Trophoblast cell (in vitro differentiated cells and primary cell): ENCODE measurements around the gene TECRL.

Source experiments
- DNase-seq, 2 donors: peaks; one replicate each; pipeline ENCODE4 v3.0.0-alpha.2; 2016
- H2AFZ ChIP-seq: 2 replicates; pipeline ENCODE4 v1.6.1; 2013; ENCODE audit warnings: low read length, moderate library complexity, mild to moderate bottlenecking; ENCODE audit not compliant: insufficient read depth, poor library complexity
- H2AK5ac ChIP-seq: 2 replicates; pipeline ENCODE4 v1.6.1; 2013; ENCODE audit warnings: mild to moderate bottlenecking, low read length
- H2BK120ac ChIP-seq: 2 replicates; pipeline ENCODE4 v1.6.1; 2013; ENCODE audit warnings: low read length, mild to moderate bottlenecking, moderate library complexity; ENCODE audit not compliant: insufficient read depth, poor library complexity
- H2BK12ac ChIP-seq: 2 replicates; pipeline ENCODE4 v1.6.1; 2013; ENCODE audit warnings: mild to moderate bottlenecking, low read length, moderate library complexity
- H2BK5ac ChIP-seq: 2 replicates; pipeline ENCODE4 v1.6.1; 2013; ENCODE audit warnings: low read length, low read depth, moderate library complexity, mild to moderate bottlenecking; ENCODE audit not compliant: poor library complexity
- H3K14ac ChIP-seq: 2 replicates; pipeline ENCODE4 v1.6.1; 2013; ENCODE audit warnings: mild to moderate bottlenecking, low read length
- H3K18ac ChIP-seq: 2 replicates; pipeline ENCODE4 v1.6.1; 2013; ENCODE audit warnings: mild to moderate bottlenecking, low read length
- H3K23ac ChIP-seq: 2 replicates; pipeline ENCODE4 v1.6.1; 2013; ENCODE audit warnings: low read length
- H3K27ac ChIP-seq: 2 replicates; pipeline ENCODE4 v1.5.1; 2013; ENCODE audit warnings: low read depth, mild to moderate bottlenecking, inconsistent platforms, low read length, moderate library complexity
- H3K27me3 ChIP-seq: 2 replicates; pipeline ENCODE4 v1.6.1; 2013; ENCODE audit warnings: inconsistent platforms, mild to moderate bottlenecking, low read length, moderate library complexity; ENCODE audit not compliant: insufficient read depth
- H3K36me3 ChIP-seq, 2 experiments: 1 replicate in 1 of 2; 2 replicates in 1 of 2; pipeline ENCODE4 v1.6.1; 2013; ENCODE audit warnings: low read length in 2 of 2, mild to moderate bottlenecking in 2 of 2, moderate library complexity in 1 of 2; ENCODE audit not compliant: insufficient read depth in 2 of 2, control insufficient read depth in 1 of 2
- H3K4ac ChIP-seq: 2 replicates; pipeline ENCODE4 v1.6.1; 2013; ENCODE audit warnings: low read depth, mild to moderate bottlenecking, low read length, moderate library complexity
- H3K4me1 ChIP-seq, 2 experiments: 1 replicate in 1 of 2; 2 replicates in 1 of 2; pipeline ENCODE4 v1.6.1; 2013; ENCODE audit warnings: low read length in 2 of 2, mild to moderate bottlenecking in 2 of 2, moderate library complexity in 1 of 2; ENCODE audit not compliant: insufficient read depth in 2 of 2, control insufficient read depth in 1 of 2
- H3K4me2 ChIP-seq: 2 replicates; pipeline ENCODE4 v1.6.1; 2013; ENCODE audit warnings: inconsistent platforms, mild to moderate bottlenecking, low read length, moderate library complexity
- H3K4me3 ChIP-seq: 2 replicates; pipeline ENCODE4 v1.5.1; 2013; ENCODE audit warnings: mild to moderate bottlenecking, low read depth, low read length, inconsistent platforms
- H3K79me1 ChIP-seq: one replicate; pipeline ENCODE4 v1.6.1; 2013; ENCODE audit warnings: low read length
- H3K79me2 ChIP-seq: 2 replicates; pipeline ENCODE4 v1.6.1; 2013; ENCODE audit warnings: low read length, mild to moderate bottlenecking; ENCODE audit not compliant: control insufficient read depth, insufficient read depth, poor library complexity
- H3K9ac ChIP-seq: 2 replicates; pipeline ENCODE4 v1.6.1; 2013; ENCODE audit warnings: mild to moderate bottlenecking, low read length
- H3K9me3 ChIP-seq: 2 replicates; pipeline ENCODE4 v1.6.1; 2013; ENCODE audit warnings: low read depth, mild to moderate bottlenecking, control low read depth, inconsistent platforms, low read length; ENCODE audit not compliant: insufficient read depth
- H4K12ac ChIP-seq: 2 replicates; pipeline ENCODE4 v1.6.1; 2013; ENCODE audit warnings: low read depth, mild to moderate bottlenecking, low read length, moderate library complexity
- H4K8ac ChIP-seq: 2 replicates; pipeline ENCODE4 v1.6.1; 2013; ENCODE audit warnings: low read depth, mild to moderate bottlenecking, low read length, moderate library complexity
- H4K91ac ChIP-seq: one replicate; pipeline ENCODE4 v1.6.1; 2013; ENCODE audit warnings: low read depth, mild to moderate bottlenecking, low read length, moderate library complexity
- WGBS: extraction: QIAGEN DNeasy Blood & Tissue Kit; methylation state at CpG from one replicate; pipeline ENCODE4 v1.1.7; 2013; ENCODE audit warnings: missing lambda C conversion rate; ENCODE audit not compliant: insufficient read length, insufficient coverage; ENCODE audit errors: extremely low coverage; 5-methylcytosine and 5-hydroxymethylcytosine counted together

The TECRL gene

DNA sequence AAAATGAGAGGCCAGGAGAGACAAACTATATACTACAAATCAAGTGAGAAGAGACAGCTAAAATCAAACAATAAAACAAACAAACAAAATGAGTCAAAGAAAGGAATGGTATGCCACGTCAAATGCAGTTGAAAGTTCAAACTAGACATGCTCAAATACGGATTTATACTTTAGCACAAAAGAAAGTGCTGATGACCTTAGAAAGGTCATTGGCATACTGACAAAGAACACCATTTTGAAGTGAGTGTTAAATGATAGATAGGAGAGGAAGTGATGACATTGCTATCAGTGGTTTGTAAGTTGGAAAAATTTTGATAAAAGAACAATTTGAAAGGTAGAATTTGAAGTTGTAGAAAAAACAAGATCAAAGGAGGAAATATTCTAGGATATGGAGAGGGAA, 55.3 kb downstream of the TECRL start:
- no peak overlapping the region for H3K4me2 ChIP-seq
- H2BK12ac ChIP-seq = no peak overlapping the region
- H3K4me1 ChIP-seq = no peaks in the 10 kb centered on the region
- H4K12ac ChIP-seq = no peak overlapping the region
- H2AFZ ChIP-seq = no peak overlapping the region
- no peaks in the 10 kb centered on the region for H3K36me3 ChIP-seq
- H4K91ac ChIP-seq = no peak overlapping the region
- DNase-seq = no peak
- H2BK120ac ChIP-seq = no peak overlapping the region
- H3K4ac ChIP-seq = no peak overlapping the region
- WGBS = no CpG with 5 or more reads among the region's 2 CpGs
- no peaks in the 10 kb centered on the region for H3K27me3 ChIP-seq
- no peak overlapping the region for H2AK5ac ChIP-seq
- no peak overlapping the region for H2BK5ac ChIP-seq
- H3K27ac ChIP-seq = no peak overlapping the region
- no peak overlapping the region for H3K4me3 ChIP-seq
- H3K18ac ChIP-seq = no peak overlapping the region
- H3K14ac ChIP-seq = no peak overlapping the region
- no peaks in the 10 kb centered on the region for H3K79me1 ChIP-seq
- no peak overlapping the region for H3K9ac ChIP-seq
- H3K79me2 ChIP-seq = no peaks in the 10 kb centered on the region
- H3K23ac ChIP-seq = no peak overlapping the region
- no peak overlapping the region for H4K8ac ChIP-seq
- H3K9me3 ChIP-seq = no peaks in the 10 kb centered on the region

DNA sequence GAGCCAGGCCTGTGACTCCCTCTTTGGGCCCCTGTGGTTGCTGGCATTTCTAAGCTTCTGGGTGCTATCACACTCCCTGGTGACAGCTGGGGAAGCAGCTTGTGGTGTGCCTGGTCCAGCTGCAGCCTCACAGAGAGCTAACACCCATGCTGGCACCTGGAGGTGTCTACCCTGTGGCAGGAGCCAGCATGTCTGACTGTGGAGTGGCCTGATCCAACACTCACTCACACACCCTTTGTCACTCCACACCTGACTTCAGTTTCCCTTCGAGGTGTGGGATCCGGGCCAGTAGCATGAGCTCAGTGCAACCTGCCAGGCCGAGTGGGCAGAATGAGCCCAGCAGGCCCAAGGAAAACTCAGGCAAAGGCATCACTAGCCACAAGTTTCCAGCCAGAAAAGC, 67.5 kb downstream of the TECRL start:
- H3K18ac ChIP-seq = no peak overlapping the region
- no peak overlapping the region for H4K12ac ChIP-seq
- WGBS = no CpG with 5 or more reads among the region's 3 CpGs
- no peak overlapping the region for H3K4me3 ChIP-seq
- no peak overlapping the region for H2BK5ac ChIP-seq
- H3K79me2 ChIP-seq = no peaks in the 10 kb centered on the region
- no peak overlapping the region for H2BK12ac ChIP-seq
- no peak for DNase-seq
- H3K79me1 ChIP-seq = no peaks in the 10 kb centered on the region
- H3K9me3 ChIP-seq = peaks cover 3% of the 10 kb centered on the region
- no peak overlapping the region for H3K9ac ChIP-seq
- H3K4me2 ChIP-seq = no peak overlapping the region
- H3K27ac ChIP-seq = no peak overlapping the region
- no peak overlapping the region for H3K4ac ChIP-seq
- H3K14ac ChIP-seq = no peak overlapping the region
- H3K4me1 ChIP-seq = peaks cover 0 to 2% of the 10 kb centered on the region in 2 experiments
- peaks cover 0 to 1% of the 10 kb centered on the region in 2 experiments for H3K36me3 ChIP-seq
- H3K23ac ChIP-seq = no peak overlapping the region
- H4K8ac ChIP-seq = no peak overlapping the region
- H2AK5ac ChIP-seq = no peak overlapping the region
- no peak overlapping the region for H2AFZ ChIP-seq
- H2BK120ac ChIP-seq = no peak overlapping the region
- no peak overlapping the region for H4K91ac ChIP-seq
- no peaks in the 10 kb centered on the region for H3K27me3 ChIP-seq

DNA sequence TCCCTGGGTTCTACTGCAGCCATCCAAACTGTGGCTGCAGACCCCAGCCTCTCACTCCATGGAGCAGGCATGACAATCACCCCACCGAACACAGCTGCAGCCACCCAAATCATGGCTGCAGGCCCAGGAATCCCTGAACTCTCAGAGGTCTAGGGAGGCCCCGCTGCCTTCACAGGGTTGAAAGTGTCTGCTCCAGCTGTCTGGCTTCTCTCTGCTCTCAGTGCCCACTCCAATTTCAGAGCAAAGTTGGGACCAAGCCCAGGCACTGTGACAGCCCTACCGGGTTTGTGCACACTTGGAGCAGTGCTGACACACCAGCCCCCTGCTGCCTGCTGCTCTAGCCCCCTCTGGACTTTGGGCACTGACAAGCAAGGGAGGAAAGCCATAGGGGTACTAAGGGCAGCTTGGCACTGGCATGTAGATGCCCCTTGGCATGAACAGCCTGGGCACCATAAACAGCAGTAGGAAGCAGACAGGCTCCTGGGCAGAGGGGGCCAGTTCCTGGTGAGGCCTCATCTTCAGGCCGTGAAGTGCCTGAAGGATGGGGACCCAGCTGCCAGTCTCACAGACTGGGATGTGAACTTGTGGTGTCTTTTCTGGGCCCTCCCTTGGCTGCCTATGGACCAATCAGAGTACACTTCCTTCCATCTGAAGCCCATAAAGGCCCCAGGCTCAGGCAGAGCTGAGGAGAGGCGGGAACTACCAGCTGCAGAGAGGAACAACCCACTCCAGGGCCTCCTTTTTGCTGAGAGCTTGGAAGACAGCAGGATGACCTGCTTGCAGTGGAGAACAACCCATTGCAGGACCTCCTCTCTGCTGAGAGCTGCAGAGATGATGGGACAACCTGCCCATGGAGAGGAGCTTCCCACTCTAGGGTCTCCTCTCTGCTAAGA, 68.8 kb downstream of the TECRL start:
- Histone ChIP-seq H4K91ac (no peak overlapping the region), H3K18ac (no peak overlapping the region), H2BK5ac (no peak overlapping the region), H3K14ac (no peak overlapping the region), H3K27me3 (no peaks in the 10 kb centered on the region), H3K9me3 (peaks cover 3% of the 10 kb centered on the region), H2AFZ (no peak overlapping the region), H3K79me2 (no peaks in the 10 kb centered on the region), H2BK120ac (no peak overlapping the region), H3K36me3 (peaks cover 0 to 1% of the 10 kb centered on the region in 2 experiments), H3K23ac (no peak overlapping the region), H3K4me2 (no peak overlapping the region), H3K4me1 (peaks cover 0 to 2% of the 10 kb centered on the region in 2 experiments), H3K4me3 (no peak overlapping the region), H3K4ac (no peak overlapping the region), H3K79me1 (no peaks in the 10 kb centered on the region), H2AK5ac (no peak overlapping the region), H3K9ac (peak overlapping the region; percentile 40), H3K27ac (no peak overlapping the region), H4K12ac (no peak overlapping the region), H2BK12ac (no peak overlapping the region), H4K8ac (no peak overlapping the region)
- no CpG with 5 or more reads among the region's 5 CpGs for WGBS
- no peak for DNase-seq

DNA sequence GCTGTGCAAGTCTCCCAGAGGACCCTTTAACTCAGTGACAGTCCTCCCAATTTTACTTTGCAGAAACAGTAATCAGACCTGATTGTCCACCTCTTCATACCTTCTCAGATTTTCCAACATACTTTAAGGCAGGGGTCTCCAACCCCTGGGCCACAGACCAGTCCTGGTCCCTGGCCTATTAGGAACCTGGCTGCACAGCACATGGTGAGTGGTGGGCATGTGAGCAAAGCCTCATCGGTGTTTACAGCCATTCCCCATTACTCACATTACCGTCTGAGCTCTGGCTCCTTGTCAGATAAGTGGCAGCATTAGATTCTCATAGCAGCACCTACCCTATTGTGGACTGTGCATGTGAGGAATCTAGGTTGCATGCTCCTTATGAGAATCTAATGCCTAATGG, 74.3 kb downstream of the TECRL start:
- no peak overlapping the region for H2BK5ac ChIP-seq
- no peak for DNase-seq
- no peak overlapping the region for H2BK120ac ChIP-seq
- H3K14ac ChIP-seq = no peak overlapping the region
- no peaks in the 10 kb centered on the region for H3K79me2 ChIP-seq
- no peaks in the 10 kb centered on the region for H3K4me1 ChIP-seq
- H2AFZ ChIP-seq = no peak overlapping the region
- H2AK5ac ChIP-seq = no peak overlapping the region
- WGBS = no CpG with 5 or more reads among the region's 2 CpGs
- no peak overlapping the region for H4K8ac ChIP-seq
- H4K12ac ChIP-seq = no peak overlapping the region
- H3K4me3 ChIP-seq = no peak overlapping the region
- H3K9me3 ChIP-seq = peaks cover 2% of the 10 kb centered on the region
- no peaks in the 10 kb centered on the region for H3K79me1 ChIP-seq
- no peaks in the 10 kb centered on the region for H3K27me3 ChIP-seq
- H3K4ac ChIP-seq = no peak overlapping the region
- H4K91ac ChIP-seq = no peak overlapping the region
- no peak overlapping the region for H3K9ac ChIP-seq
- H2BK12ac ChIP-seq = no peak overlapping the region
- no peak overlapping the region for H3K23ac ChIP-seq
- H3K18ac ChIP-seq = no peak overlapping the region
- H3K4me2 ChIP-seq = no peak overlapping the region
- no peak overlapping the region for H3K27ac ChIP-seq
- no peaks in the 10 kb centered on the region for H3K36me3 ChIP-seq
